ENCODE data around the gene UNG.

DNA sequence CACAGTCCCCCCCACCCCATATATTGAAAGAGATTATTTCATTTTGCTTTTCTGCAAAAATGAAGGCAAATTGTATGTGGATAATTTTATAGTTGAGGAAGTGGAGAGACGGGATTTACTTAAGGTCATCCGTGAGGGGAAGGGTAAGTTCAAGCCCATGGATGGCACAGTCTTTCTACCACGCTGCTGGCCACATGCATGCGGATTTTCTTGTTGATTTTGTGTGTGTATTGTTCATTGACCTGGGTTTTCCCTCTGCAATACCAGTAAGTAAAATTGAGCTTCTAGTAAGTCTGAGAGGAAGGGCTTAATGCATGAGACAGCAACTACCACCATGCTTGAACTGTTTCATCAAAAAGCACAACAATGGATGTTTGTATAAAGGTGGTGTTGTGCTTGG, 54.1 kb downstream of the UNG start:
- TF ChIP-seq, protein P1, sequence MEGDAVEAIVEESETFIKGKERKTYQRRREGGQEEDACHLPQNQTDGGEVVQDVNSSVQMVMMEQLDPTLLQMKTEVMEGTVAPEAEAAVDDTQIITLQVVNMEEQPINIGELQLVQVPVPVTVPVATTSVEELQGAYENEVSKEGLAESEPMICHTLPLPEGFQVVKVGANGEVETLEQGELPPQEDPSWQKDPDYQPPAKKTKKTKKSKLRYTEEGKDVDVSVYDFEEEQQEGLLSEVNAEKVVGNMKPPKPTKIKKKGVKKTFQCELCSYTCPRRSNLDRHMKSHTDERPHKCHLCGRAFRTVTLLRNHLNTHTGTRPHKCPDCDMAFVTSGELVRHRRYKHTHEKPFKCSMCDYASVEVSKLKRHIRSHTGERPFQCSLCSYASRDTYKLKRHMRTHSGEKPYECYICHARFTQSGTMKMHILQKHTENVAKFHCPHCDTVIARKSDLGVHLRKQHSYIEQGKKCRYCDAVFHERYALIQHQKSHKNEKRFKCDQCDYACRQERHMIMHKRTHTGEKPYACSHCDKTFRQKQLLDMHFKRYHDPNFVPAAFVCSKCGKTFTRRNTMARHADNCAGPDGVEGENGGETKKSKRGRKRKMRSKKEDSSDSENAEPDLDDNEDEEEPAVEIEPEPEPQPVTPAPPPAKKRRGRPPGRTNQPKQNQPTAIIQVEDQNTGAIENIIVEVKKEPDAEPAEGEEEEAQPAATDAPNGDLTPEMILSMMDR (IDR thresholded peaks at IDR 0.05): no peak
- TF ChIP-seq POLR2AphosphoS5 (IDR thresholded peaks at IDR 0.05) (no peak), POLR2A (IDR thresholded peaks at IDR 0.05) (no peak)

Data from upper lobe of left lung (tissue), 4 donors.